A549 treated with AZD2906 at 1 μM for 4 hours (cell line): ENCODE data around the gene QPCT. TPM values are rescaled to one million over a fixed set of nuclear protein-coding genes. Genes with fewer than 3 reads are reported as not detected.

Source experiments
- total RNA-seq: library from RNA; stranded (reverse); fragments of 200-300 nt; extraction: Qiagen RNA extraction; gene quantifications from 5 replicates; pipeline ENCODE4 v1.2.3, GENCODE V29; 2022

QPCT gene
- total RNA-seq: 20.8 to 25.2 TPM (median 23.4 TPM) in 5 replicates

GRCh38 chr2:37344453-37345361 lies at the start of gene QPCT:
TSS of gene QPCT (plus strand) at chr2:37344630. CDS start at chr2:37344732, 102 bp downstream.

GRCh38 chr2:37324786-37325624 lies 19.4 kb upstream of the QPCT start, which contains the start of gene PRKD3:
TSS of gene PRKD3 (minus strand) at chr2:37324833. CDS start at chr2:37316524, 8,309 bp downstream.

Other genes with a start within 250 kb of the QPCT start
- gene EIF2AK2, start 187.7 kb upstream of the QPCT start, total RNA-seq: 16.2 to 31.7 TPM (median 20.8 TPM) in 5 replicates
- not detected in 5 replicates for gene SULT6B1, start 156.0 kb upstream of the QPCT start, total RNA-seq
- gene CEBPZOS, start 148.1 kb upstream of the QPCT start, total RNA-seq: 36.4 to 39.5 TPM (median 37.4 TPM) in 5 replicates
- gene CEBPZ, start 113.0 kb upstream of the QPCT start, total RNA-seq: 58.3 to 82.9 TPM (median 63.7 TPM) in 5 replicates
- gene NDUFAF7, start 113.0 kb upstream of the QPCT start, total RNA-seq: 16.7 to 18.4 TPM (median 17.7 TPM) in 5 replicates
- gene PRKD3, start 19.8 kb upstream of the QPCT start, total RNA-seq: 8.6 to 17.3 TPM (median 12.5 TPM) in 5 replicates